UCSD-AML1 (cell line): Measurements from ENCODE around the gene RASSF4.
A peak's percentile ranks its signal among the peaks of the same experiment; 100 is the strongest.

Experiments used
- DNase-seq: peaks from one replicate; lab custom pipeline; 2025; ENCODE audit not compliant: unreplicated experiment; lab: John Stamatoyannopoulos, UW

RASSF4 gene

DNA sequence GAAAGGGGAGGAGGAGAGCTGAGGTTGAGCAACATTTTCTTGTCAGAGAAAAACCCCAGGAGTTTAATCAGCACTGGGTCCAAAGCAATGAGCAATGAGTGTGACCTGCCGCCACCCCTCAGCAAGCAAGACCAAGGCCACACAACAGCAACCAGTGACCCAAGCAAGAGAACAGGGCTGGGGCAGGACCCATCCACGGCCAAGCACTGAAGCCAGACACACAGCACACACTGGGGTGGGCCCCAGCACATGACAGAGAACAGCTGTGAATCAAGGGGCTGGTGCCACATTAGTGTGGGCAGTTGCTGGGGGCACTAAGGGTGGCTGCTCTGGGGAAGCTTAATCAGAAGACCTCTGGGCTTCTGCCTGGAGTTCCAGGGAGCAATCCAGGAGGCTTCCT is 32.2 kb upstream of the RASSF4 start:
- no peak for DNase-seq

DNA sequence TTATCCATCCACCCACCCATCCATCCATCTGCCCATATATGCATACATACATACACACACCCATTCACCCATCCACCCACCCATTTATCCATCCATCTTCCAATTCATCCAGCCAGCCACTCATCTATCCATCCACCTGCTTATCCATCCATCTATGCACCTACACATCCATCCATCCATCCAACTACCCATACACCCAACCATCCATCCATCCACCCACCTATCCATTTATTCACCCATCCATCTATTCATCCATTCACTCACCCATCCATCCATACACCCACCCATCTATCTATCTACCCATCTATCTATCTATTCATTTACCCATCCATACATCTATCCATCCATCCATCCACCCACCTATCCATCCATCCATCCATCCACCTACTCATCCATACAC is 31.1 kb upstream of the RASSF4 start:
- DNase-seq, result no peak

DNA sequence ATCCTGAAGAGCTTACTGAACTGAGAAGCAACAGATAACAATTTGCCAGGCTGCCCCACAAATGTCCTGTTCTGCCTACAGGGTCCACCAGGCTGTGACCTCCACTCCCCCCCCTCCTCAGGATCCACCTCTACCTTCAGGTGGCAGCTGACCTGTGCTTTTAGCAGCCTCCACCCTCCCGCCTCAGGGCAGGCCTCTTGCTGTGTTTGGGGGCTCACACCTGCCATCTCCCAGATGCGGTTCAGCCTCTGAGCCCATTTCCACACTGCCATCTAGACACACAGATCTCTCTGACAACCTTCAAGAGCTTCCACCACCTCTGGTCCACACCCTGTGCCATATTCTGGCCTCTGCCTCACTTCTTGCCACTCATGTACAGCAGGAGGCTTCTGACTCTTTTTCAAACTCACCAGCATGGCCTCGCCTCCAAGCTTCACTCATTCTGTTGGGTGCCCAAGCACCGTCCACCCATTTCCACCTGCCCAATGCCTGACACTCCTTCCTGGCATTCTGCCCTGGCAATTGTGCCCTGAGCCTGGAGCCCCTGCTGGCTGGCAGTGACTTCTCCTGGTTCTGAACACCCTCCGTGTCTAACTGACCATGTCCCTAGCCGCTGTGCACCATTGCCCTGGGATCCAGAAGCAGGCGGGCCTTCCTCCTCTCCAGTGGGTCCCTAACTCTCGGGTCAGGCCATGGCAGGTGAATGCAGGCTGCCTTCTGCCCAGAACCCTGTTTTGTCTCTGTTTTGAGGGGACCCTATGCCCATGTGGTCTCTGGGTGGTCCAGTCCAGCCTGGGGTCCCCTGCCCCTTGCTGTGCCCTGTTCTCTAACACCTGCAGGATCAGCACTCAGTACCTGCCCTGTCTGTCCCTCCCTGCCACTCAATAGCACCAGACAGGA is 30.0 kb upstream of the RASSF4 start:
- no peak for DNase-seq

DNA sequence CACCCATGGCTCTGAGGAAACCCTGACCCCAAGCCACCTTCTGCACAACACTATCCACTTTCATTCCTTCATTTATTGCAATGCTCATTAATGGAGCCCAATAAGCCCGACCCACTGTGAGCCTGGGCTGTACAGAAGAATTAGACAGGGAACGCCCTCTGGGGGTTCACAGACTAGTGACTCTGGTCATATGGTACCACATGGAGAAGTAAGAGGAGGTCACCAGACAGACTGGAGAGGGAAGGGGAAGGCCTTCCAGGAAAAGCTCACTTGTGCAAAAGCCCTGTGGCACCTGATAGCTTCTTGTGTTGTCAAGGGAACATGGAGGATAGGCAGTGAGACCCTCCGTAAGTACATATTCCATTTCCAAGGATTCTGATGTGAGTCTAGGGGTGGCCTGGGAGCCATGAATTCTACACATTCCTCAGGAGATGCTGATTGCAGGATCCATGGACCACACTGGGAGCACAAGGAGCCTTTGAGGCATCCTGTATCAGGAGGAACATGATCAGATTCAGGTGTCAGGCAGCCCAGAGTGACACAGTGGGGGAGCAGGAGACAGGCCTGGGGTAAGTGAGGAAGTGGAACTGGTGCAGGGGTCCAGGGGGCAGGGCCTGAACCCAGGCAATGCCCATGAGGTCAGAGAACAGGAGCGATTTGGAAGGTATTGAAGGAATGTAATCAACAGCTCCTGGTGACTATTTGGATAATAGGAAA is 28.5 kb upstream of the RASSF4 start:
- DNase-seq, result no peak

DNA sequence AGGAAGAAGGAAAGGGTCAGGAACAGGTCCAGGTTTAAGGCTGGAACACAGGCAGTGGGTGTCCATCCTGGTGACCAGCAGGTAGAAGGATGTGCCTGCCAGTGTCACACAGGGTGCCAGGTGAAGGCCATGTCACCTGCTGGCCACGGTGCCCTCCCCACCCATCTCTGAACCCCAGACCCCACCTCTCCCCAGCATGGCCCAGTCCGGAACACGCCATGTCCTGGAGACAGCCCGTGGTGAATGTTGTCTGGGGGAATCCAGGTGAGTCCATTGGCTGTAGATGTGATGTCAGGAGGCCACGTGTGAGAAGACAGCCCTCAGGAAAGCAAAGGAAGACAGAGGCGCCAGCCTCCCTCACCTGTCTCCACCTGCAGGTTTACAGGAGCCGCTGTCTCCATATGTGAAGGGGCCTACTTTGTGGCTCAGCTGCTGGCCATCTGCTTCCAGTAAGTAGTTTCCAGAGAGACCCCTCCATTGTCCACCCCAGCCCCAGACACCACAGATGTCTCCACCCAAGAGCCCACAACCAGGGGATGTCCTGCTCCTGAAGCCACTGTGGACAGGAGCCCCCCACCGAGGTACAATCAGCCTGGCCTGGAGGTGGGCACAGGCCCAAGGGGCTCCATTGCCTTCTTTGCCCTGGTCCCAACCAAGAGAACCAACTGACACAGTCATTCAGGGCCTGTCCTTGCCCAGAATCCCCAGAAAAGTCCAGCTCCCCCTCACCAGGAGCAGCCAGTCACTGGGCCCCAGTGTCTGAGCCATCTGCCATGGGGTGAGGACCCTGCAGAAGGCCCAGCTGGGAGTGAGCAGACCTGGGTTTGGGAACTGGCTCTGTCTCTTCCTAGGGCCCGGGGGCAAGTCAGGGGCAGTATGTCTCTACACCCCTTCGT is 27.7 kb upstream of the RASSF4 start:
- DNase-seq, result no peak

DNA sequence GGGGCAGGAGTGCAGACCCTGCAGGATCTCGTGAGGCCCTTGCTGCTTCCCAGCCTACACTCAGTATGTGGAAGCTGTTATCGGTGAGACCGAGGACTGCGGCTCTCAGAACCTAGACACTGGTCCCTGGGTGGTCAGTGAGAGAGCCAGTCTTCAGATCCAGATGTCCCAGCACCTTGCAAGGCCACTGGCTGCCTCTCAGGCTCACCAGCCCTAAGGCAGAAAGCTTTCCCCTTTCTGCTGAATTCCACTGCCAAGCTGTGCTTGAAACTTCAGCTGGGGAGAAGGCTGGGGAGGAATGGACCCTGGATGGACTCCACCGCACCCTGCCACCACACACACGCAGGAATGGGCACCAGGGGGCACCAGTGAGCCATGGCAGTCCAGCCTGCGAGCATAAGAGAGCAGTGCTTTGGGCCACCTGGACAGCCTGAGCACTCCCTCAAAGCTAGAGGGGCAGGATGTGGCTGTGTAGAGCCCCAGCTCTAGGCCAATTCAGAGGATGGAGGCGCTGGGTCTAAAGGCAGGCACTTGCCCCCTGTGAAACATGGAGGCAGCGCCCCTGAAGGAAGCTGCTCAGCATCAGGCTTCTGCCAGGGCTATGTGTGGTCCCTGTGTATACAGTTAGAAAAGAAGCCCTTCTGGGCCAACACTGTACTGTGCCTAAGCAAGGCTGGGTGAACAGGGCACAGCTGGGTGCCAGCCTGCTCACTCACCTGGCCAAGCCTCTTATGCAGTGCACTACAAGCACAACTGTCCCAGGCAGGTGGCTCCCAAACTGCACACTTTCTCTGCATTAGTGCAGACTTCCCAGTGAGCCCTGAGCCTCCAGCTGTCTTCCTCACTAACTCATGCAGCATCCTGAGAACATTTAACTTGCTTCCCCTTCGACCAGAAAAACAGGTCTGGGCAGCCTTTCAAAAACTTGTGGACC is 26.8 kb upstream of the RASSF4 start:
- DNase-seq, result peak; percentile 83

DNA sequence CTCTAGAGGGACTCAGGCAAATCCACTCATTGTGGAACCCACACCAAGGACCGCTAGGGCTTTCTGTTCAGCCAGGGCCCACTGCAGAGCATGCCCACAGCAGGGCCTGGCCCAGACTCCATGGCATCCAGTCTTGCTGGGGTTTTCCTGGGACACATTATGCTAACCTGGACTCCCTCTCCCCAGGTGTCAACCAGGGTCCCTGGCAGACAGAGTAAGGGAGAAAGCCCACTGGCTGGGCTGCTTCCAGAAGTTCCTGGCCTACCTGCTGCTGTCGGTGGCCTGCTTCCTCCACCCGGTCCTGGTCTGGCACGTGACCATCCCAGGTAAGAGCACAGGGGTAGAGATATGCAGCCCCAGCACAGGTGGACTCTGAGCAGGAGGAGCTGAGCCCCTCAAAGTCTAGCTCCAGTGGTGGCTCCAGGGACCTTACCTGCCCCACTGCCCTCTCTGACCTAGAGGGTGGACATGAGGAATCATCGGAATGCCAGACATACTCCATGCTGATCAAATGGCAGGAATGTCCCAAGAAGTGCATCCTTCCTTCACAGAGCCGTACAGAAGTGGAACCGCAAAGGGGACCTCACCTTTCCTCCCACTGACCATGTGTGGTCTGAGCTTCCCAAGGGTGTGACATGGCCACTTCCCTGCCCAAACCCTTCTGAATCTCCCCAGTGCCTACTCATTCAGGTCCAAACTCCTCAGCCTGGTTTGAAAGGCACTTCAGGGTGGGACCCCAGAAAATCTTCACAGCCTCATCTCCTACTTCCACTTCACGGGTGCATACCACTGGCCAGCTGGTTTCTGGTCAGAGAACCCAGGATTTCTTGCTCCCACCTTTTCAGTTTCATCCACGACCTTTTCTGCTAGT is 25.9 kb upstream of the RASSF4 start:
- DNase-seq, result no peak

DNA sequence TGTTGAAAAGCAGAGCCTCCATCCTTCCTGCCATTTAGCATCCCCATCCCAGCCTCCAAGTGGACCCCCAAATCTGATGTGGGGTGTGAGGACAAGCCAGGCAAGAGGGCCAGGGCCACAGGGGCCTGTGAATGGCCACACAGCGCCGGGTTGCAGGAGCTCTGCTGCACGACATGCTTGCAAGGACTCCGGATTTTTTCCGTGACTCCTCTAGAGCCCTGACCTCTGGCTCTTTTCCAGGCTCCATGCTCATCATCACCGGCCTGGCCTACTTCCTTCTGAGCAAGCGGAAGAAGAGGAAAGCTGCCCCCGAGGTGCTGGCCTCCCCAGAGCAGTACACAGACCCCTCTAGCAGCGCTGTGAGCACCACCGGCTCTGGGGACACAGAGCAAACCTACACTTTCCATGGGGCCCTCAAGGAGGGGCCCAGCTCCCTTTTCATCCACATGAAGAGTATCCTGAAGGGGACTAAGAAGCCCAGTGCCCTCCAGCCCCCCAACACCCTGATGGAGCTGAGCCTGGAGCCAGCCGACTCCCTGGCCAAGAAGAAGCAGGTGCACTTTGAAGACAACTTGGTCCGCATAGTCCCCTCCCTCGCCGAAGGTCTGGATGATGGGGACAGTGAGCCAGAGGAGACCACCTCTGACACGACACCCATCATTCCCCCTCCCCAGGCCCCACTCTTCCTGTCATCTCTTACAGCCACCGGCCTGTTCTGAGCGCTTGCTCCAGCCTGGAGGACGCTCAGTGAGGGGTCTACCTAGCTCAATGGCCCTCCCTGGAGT is 25.0 kb upstream of the RASSF4 start:
- no peak for DNase-seq

DNA sequence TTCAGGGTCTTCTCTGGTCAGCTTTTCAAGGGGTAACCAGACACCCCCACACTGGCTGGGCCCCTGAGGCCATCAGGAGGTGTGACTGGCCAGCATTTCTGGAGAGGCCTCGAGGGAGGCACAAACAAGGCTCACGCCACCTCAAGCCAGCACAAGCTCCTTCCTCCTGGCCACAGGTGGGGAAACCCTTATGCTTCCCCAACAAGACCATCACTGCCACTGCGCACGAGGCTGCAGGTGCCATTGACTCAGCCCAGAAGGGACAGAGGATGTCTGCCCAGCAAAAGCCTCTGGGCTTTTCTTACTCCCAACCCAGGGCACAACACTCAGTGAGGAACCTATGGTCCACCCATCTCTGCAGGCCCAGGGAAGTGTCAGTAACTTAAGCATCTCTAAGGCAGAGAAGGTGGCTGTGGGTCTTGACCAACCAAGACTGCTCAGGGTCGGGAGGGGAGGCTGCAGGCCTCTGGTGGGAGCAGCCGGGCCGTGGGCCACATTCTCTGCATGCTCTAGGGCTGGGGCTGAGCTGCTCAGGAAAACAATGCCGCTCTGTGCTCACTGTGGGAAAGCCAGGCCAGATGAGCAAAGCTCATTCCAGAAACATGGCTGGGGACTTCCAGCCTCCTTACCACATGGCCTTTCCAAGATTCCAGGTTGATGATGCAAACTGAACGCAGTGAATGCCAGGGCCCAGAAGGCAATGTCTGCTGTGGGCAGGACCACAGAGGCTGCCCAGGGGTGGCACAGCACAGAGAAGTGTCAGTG is 24.2 kb upstream of the RASSF4 start:
- DNase-seq, result no peak

DNA sequence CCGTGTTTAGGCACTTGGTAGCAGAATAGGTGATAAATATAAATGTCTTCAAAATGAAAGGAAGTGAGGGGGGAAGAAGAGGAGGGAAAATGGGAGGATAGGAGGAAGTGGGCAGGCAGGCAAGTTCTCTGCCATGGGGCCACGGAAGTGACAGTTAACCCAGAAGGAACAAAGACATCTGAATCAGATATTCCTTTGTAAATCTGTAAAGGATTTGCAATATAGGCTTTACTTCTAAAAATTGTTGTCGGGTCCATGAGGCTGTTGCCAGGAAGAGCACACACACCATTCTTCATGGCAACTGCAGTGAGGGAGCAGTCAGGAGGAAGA is 23.7 kb upstream of the RASSF4 start:
- peak; percentile 32 for DNase-seq

DNA sequence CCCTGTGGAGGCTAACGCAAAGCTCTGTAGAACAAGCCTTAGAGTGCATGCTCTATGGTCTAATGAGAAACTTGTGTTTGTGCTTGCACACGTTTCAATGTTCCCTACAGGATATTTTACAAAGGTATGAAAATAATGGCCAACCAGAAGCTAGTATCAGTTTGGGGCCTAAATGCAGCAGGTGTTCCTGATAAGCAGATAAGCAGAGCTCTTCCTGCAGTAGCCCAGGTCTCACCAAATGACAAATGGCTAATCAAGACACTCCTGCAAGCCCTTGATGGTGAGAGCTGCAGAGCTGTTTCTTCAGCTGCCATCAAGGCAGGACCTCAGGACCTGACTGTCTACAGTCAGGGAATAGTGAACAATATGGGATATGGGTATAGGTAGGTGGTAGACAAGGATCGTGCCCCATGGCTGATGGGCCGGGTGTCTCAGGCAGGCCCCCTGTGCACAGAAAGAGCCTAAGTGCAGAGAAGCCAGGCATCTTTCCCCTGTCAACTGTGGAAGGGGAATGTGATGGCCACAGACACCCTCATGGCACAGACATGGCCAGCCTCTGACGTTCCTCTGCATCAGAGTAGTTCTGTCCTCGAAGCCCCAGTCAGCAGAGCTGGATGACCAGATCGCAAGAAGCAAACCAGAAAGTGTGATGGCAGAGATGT is 23.2 kb upstream of the RASSF4 start:
- no peak for DNase-seq

DNA sequence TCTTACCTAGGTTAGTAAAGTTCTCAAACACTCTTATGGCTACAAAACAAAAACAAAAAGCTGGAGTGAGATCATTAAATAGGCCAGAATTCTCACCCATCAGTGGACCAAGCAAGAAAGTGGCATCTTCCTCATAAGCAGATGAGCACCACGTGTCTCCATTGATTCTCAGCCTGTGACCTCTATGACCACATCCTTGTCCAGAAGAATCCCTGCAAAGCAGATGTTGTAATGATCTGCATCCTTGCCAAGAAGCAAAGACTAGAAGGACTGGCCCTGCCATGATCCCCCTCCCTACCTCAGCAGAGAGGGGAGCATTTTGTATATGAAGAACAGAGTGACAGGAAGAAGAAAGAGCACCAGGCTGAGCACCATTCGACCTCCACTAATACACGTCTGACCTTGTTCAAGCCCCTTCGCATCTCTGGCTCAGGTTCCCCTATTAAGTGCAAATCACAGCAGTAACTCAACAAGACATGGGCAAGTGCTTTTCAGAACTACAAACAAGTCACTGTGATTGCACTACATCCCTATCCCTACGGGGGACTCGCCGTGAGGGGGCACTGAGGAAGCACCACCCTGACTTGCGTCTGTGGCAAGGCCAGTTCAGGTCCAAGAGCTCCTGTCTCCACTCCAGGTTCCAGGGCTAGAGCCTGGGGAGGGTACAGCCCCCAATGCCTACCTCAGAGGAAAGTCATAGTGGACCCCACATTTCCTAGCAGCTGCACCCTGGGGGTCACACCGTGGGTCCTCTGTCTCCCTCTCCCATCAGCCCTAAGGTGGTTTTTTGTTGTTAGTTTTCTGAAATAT is 22.2 kb upstream of the RASSF4 start:
- DNase-seq, result no peak

DNA sequence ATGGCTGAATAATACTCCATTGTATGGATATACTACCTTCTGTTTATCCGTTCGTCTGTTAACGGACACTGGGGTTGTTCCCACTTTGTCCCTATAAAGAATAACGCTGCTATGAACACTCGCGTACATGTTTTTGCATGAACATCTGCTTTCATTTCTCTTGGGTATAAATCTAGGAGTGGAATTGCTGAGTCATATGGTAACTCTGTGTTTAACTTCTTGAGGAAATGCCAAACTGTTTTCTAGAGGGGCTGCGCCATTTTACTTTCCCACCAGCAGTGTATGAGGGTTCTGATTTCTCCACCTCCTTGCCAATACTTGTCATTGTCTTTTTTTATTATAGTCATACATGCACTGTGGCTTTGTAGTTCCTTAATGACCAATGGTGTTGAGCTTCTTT is 20.6 kb upstream of the RASSF4 start:
- no peak for DNase-seq

DNA sequence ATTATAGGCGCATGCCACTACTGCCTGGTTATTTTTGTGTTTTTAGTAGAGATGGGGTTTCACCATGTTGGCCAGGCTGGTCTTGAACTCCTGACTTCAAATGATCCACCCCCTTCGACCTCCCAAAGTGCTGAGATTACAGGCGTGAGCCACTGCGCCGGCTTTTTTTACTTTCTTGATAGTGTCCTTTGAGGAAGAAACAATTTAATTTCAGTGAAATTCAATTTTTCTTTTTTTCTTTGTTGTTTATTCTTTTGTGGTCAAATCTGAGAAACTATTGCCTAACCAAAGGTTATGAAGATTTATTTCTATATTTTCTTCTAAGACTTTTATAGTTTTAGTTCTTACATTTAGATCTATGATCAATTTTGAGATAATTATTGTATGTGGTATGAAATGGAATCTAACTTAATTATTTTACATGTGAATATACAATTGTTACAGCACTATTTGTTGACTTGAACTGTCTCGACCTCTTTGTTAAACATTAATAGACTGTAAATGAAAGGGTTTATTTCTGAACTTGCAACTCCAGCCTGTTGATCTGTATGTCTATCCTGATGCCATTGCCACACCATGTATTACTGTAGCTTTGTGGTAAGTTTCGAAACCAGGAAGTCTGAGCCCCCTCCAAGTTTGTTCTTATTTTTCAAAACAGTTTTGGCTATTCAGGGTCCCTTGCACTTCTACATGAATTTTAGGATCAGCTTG is 19.8 kb upstream of the RASSF4 start:
- no peak for DNase-seq

DNA sequence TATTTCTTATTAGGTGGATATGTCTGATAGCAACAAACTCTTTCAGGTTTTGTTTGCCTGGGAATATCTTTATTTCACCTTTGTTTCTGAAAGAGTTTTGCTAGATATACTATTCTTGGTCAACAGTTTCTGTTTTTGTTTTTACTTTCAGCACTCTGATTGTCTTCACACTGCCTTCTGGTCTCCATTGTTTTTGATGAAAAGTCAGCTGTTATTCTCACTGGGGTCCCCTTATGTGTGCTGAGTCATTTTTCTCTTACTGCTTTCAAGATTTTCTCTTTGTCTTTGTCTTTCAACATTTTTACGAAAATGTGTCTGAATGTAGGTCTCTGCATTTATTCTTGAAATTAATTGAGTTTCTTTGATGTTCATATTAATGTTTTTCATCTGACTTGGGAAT is 15.2 kb upstream of the RASSF4 start:
- no peak for DNase-seq

DNA sequence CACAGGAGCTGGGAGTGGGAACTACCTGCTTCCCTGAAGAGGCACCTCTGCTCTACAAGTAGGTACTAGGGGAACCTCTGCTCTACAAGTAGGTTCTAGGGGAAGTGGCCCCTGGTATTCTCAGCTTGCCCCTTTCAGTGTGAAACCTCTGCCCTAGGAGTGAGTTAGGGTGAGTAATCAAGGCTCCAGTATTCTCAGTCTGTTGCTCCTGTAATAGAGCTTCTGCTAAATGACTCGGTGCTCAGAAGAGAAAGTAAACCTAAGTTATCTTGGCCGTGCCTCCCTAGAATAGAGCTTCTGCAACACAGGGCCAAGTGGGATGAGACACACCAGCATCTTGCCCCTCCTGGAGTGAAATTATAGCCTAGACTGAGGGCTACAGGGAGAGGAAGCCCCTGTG is 13.4 kb upstream of the RASSF4 start:
- DNase-seq, result no peak
